HEK293T (cell line): ENCODE results near the gene PGGHG.

Experiments
- CTCF ChIA-PET: fragments of 350-600 bp; formaldehyde crosslinking; extraction: SDS; loops from one replicate; lab custom pipeline; 2021; ENCODE audit warnings: antibody characterized with exemption, inconsistent platforms; lab: Yijun Ruan, JAX
- POLR2A ChIA-PET: fragments of 350-600 bp; formaldehyde crosslinking; extraction: SDS; loops from one replicate; lab custom pipeline; 2020; ENCODE audit warnings: antibody characterized with exemption, inconsistent platforms; lab: Yijun Ruan, JAX
- DNase-seq: peaks from one replicate; pipeline ENCODE4 v3.0.0; 2012; ENCODE audit warnings: mixed read lengths; ENCODE audit errors: extremely low spot score
- ARNT ChIP-seq: fragments of 450-650 bp; IDR thresholded peaks from 2 replicates; pipeline ENCODE4 v1.6.1; 2017; ENCODE audit warnings: mild to moderate bottlenecking
- BHLHE40 ChIP-seq: fragments of 450-650 bp; IDR thresholded peaks from 2 replicates; pipeline ENCODE4 v1.6.1; 2016; ENCODE audit warnings: mild to moderate bottlenecking, moderate library complexity, borderline replicate concordance
- CTBP1 ChIP-seq: fragments of 450-650 bp; IDR thresholded peaks from 2 replicates; pipeline ENCODE4 v1.6.1; 2016; ENCODE audit warnings: borderline replicate concordance
- ELF4 ChIP-seq: fragments of 450-650 bp; IDR thresholded peaks from 2 replicates; pipeline ENCODE4 v1.6.1; 2017; ENCODE audit warnings: antibody characterized with exemption
- FOXA1 ChIP-seq: fragments of 450-650 bp; IDR thresholded peaks from 2 replicates; pipeline ENCODE4 v1.6.1; 2016; ENCODE audit warnings: mild to moderate bottlenecking
- FOXK2 ChIP-seq: fragments of 450-650 bp; IDR thresholded peaks from 2 replicates; pipeline ENCODE4 v1.6.1; 2016; ENCODE audit warnings: mild to moderate bottlenecking
- FOXM1 ChIP-seq: fragments of 450-650 bp; IDR thresholded peaks from 2 replicates; pipeline ENCODE4 v1.6.1; 2017; ENCODE audit warnings: mild to moderate bottlenecking, borderline replicate concordance
- HDGF ChIP-seq: fragments of 450-650 bp; IDR thresholded peaks from 2 replicates; pipeline ENCODE4 v1.6.1; 2017; ENCODE audit warnings: antibody characterized with exemption, borderline replicate concordance
- L3MBTL2 ChIP-seq: fragments of 450-650 bp; conservative IDR thresholded peaks from 2 replicates; pipeline ENCODE4 v1.6.1; 2016; ENCODE audit warnings: mild to moderate bottlenecking
- LEF1 ChIP-seq: fragments of 450-650 bp; IDR thresholded peaks from 2 replicates; pipeline ENCODE4 v1.6.1; 2017; ENCODE audit warnings: mild to moderate bottlenecking, borderline replicate concordance
- NFRKB ChIP-seq: fragments of 450-650 bp; IDR thresholded peaks from 2 replicates; pipeline ENCODE4 v1.6.1; 2016; ENCODE audit warnings: mild to moderate bottlenecking, moderate library complexity
- PKNOX1 ChIP-seq: fragments of 450-650 bp; IDR thresholded peaks from 2 replicates; pipeline ENCODE4 v1.6.1; 2016
- SP1 ChIP-seq: fragments of 450-650 bp; IDR thresholded peaks from 2 replicates; pipeline ENCODE4 v1.6.1; 2017
- SUZ12 ChIP-seq: fragments of 450-650 bp; IDR thresholded peaks from 2 replicates; pipeline ENCODE4 v1.6.1; 2016; ENCODE audit warnings: mild to moderate bottlenecking
- TARDBP ChIP-seq: fragments of 450-650 bp; IDR thresholded peaks from 2 replicates; pipeline ENCODE4 v1.6.1; 2016
- ZNF384 ChIP-seq: fragments of 450-650 bp; IDR thresholded peaks from 2 replicates; pipeline ENCODE4 v1.6.1; 2016

PGGHG gene

GRCh38 chr11:296171-297050 is 7.5 kb downstream of the PGGHG start:
- DNase-seq = no peak
- ChIA-PET POLR2A (no interaction called here), CTCF (interaction anchor here (1.7 kb wide), 1 partner anchor 10 kb away, joined by 5 read pairs; no protein-coding TSS in a partner anchor)
- TF ChIP-seq SP1 = no peak
- no peak for TF ChIP-seq PKNOX1
- no peak for TF ChIP-seq HDGF
- TF ChIP-seq ARNT = no peak
- TF ChIP-seq FOXM1 = no peak
- no peak for TF ChIP-seq BHLHE40
- no peak for TF ChIP-seq CTBP1
- TF ChIP-seq LEF1 = no peak
- TF ChIP-seq TARDBP = no peak
- no peak for TF ChIP-seq FOXK2
- no peak for TF ChIP-seq ZNF384
- TF ChIP-seq ELF4 = no peak
- TF ChIP-seq SUZ12 = no peak
- TF ChIP-seq FOXA1 = no peak

- ChIA-PET CTCF (no interaction called here), POLR2A (no interaction called here)
- no peak for DNase-seq
- TF ChIP-seq SUZ12 = no peak
These were observed 8.2 kb downstream of the PGGHG start for GRCh38 chr11:297051-297585.

GRCh38 chr11:297586-298405 is 8.9 kb downstream of the PGGHG start:
- TF ChIP-seq SP1 (no peak), BHLHE40 (no peak), FOXK2 (no peak), FOXM1 (no peak), SUZ12 (no peak), NFRKB (no peak), ELF4 (no peak), TARDBP (no peak), LEF1 (no peak), ARNT (no peak), PKNOX1 (no peak), L3MBTL2 (no peak), CTBP1 (no peak), ZNF384 (no peak), FOXA1 (no peak), HDGF (no peak)
- CTCF ChIA-PET = no interaction called here
- DNase-seq = no peak
- POLR2A ChIA-PET = no interaction called here

- DNase-seq = no peak
- TF ChIP-seq PKNOX1 (no peak), L3MBTL2 (no peak), FOXK2 (no peak), SUZ12 (no peak), CTBP1 (no peak), FOXA1 (no peak), ARNT (no peak), NFRKB (no peak), ZNF384 (no peak), HDGF (no peak), LEF1 (no peak), FOXM1 (no peak), ELF4 (no peak), SP1 (no peak)
- POLR2A ChIA-PET = no interaction called here
- CTCF ChIA-PET = no interaction called here
These were observed 9.6 kb downstream of the PGGHG start for GRCh38 chr11:298406-299065.

GRCh38 chr11:299081-299891 is 10.4 kb downstream of the PGGHG start, which contains the start of gene IFITM5:
TSS of gene IFITM5 (minus strand) at chr11:299526. CDS start at chr11:299490, 36 bp downstream.
- POLR2A ChIA-PET = no interaction called here
- DNase-seq = no peak
- CTCF ChIA-PET = no interaction called here
- TF ChIP-seq HDGF (no peak), SUZ12 (no peak), NFRKB (no peak), FOXK2 (no peak), ARNT (no peak), SP1 (no peak), BHLHE40 (no peak), PKNOX1 (no peak)
